T-helper 2 cell treated with Interferon-gamma antibody and Interleukin-4, amounts not matched to agents 5 μg/mL and 100 μg/mL, for 36 hours (primary cell): ENCODE data around the gene ATOH8.

Experiments
- DNase-seq: peaks from one replicate; pipeline ENCODE4 v3.0.0; 2021; ENCODE audit warnings: low spot score
- H3K27ac Mint-ChIP-seq: one replicate; pipeline ENCODE4 v1.8.0; 2021; ENCODE audit warnings: mild to moderate bottlenecking, mixed read lengths
- H3K27me3 Mint-ChIP-seq: one replicate; pipeline ENCODE4 v1.8.0; 2021; ENCODE audit warnings: low read depth, mixed read lengths
- H3K36me3 Mint-ChIP-seq: one replicate; pipeline ENCODE4 v1.8.0; 2021; ENCODE audit warnings: low read depth, mixed read lengths
- H3K4me1 Mint-ChIP-seq: one replicate; pipeline ENCODE4 v1.8.0; 2021; ENCODE audit warnings: low read depth, mixed read lengths
- H3K4me3 Mint-ChIP-seq: one replicate; pipeline ENCODE4 v1.8.0; 2022; ENCODE audit warnings: mild to moderate bottlenecking, moderate library complexity, mixed read lengths
- H3K9me3 Mint-ChIP-seq: one replicate; pipeline ENCODE4 v1.8.0; 2021; ENCODE audit warnings: mixed read lengths

The ATOH8 gene

DNA sequence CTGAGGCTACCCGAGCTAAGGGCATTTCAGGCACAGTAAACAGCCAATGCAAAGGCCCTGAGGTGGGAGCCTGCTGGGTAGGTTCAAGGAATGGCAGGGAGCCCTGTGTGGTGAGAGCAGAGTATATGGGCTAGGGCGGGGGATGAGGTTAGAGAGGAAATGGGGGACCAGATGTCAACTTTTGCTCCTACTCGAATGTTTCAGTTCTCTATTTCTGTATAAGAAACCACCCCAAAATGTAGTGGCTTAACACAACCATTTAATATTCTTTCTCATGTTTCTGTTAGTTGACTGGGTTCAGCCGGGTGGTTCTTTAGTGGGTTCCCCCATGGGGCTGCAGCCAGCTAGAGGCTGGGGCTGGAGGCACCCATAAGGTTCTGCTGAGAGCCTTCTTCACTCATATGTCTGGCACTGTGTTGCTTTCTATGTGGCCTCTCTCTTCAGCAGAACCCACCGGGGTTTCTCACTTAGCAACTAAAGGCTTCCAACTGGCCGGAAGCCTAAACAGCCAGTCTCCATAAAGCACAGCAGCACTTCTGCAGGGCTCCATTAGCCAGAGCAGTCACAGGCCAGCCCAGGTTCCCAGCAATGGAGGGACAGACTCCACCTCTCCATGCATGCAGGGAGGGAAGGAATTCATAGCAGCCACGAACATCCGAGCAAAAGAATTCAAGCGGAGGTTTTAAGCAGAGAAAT is 5.6 kb upstream of the ATOH8 start:
- no peaks in the 10 kb centered on the region for H3K36me3 Mint-ChIP-seq
- H3K27me3 Mint-ChIP-seq: peaks cover 79% of the 10 kb centered on the region
- H3K4me3 Mint-ChIP-seq: no peak overlapping the region
- DNase-seq: no peak
- no peaks in the 10 kb centered on the region for H3K4me1 Mint-ChIP-seq
- H3K27ac Mint-ChIP-seq: no peak overlapping the region
- H3K9me3 Mint-ChIP-seq: no peaks in the 10 kb centered on the region

DNA sequence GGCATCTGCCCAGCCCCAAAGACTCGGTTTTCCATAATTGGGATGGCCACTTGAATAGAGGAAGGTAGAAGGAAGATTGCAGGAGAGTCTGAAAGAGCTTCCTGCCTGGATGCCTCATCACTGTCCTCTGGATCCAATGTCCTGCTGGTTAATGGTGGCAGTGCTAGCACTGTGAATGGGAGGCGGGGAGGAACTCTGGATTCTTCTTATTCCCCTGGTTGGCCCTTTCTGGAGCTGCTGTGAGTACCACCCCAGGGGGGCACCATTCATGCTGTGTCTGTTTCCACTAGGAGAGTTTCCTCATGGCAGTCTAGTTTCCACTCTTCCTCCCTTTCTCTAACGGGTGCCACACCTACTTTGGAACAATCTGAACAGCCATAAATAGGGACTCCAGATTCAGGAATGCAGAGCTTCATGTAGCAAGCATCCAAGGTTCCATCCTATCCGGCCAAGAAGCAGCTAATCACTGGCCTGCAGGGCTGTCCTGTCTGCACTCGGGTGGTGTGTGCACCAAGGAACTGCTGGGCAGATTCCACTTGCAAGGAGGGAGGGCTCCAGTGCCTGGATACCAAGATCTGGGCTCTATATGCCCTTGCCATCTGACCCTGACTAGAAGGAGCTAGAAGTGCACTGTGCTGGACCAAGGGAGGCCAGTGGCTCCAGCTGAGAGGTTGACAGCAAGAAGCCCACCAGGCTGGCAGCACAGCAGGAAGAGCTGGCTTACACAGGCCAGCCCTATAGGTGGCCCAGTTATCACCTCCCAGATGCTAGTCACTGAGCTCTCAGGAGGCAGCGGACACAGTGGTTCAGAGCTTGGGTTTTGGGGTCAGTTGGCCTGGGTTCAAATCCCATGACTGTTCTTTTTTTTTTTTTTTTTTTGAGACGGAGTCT is 4.6 kb upstream of the ATOH8 start:
- no peaks in the 10 kb centered on the region for H3K9me3 Mint-ChIP-seq
- H3K36me3 Mint-ChIP-seq: no peaks in the 10 kb centered on the region
- H3K4me1 Mint-ChIP-seq: no peaks in the 10 kb centered on the region
- no peak for DNase-seq
- H3K4me3 Mint-ChIP-seq: no peak overlapping the region
- peaks cover 76% of the 10 kb centered on the region for H3K27me3 Mint-ChIP-seq
- H3K27ac Mint-ChIP-seq: no peak overlapping the region

DNA sequence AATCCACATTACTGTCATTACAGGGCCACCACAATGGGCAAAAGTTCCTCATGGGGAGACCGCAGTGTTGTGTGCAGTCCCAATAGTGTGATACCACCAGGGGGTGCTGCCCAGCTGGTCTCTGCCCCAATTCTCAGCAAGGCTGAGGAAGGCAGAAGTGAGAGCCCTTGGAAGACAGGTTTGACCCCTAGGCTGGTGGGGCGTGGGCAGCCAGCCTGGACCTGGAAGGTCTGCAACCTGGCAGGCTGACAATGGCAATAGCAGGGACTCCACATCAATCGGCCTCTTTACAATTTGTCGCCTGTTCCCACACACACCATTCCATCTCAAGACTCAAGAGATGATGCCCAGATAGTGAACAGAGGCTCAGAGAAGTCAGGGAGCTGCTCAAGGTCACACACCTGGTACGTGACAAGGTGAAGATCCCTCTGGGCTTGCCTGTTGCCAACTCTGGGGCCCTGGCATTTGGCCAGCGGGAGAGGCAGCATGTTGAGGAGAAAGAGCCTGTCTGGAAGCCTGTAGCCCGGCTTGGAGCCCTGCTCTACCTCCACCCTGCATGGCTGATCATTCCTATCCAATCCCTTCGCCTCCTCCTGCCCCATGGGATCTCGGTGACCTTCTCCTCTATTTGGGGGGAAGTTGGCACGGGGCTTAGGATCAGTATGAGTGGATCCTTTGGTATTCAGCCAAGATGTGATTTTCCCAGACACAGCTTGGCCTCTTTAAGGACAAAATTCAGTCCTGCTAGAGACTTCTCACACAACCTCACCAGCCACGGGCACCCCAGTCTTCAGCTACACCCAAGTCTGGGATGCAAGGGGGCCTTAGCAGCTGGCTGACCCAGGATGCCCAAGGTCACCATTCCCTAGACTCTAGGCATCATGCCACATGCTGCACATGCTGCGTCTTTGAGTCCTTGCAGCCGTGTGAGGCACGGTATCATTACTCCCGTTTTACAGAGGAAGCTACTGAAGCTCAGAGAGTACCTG is 2.9 kb upstream of the ATOH8 start:
- Mint-ChIP-seq H3K27me3 (peaks cover 76% of the 10 kb centered on the region), H3K4me3 (no peak overlapping the region), H3K36me3 (no peaks in the 10 kb centered on the region), H3K9me3 (no peaks in the 10 kb centered on the region), H3K27ac (no peak overlapping the region), H3K4me1 (peaks cover 10% of the 10 kb centered on the region)
- DNase-seq: peak; percentile 43

DNA sequence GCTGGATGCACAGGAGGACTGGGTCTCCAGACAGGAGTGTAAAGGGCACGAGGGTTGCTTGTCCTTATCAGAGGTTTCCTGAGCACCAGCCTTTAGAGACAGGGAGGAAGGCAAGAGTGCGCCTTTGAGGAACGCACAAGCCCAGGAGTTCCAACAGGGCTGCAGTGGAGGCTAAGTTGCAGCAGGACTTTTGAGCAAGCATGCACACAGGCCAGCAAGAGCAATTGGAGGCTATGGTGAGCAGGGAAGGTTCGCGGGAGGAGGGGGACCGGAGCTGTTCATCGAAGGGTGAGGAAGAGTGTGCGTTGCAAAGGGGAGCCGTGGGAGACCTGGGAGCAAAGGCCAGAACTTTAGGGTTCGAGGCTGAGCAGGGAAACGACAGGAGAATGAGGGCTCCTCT is 2.2 kb upstream of the ATOH8 start:
- Mint-ChIP-seq H3K4me3 (no peak overlapping the region), H3K27me3 (peaks cover 75% of the 10 kb centered on the region), H3K4me1 (peaks cover 11% of the 10 kb centered on the region), H3K36me3 (no peaks in the 10 kb centered on the region), H3K27ac (no peak overlapping the region), H3K9me3 (no peaks in the 10 kb centered on the region)
- DNase-seq: no peak

DNA sequence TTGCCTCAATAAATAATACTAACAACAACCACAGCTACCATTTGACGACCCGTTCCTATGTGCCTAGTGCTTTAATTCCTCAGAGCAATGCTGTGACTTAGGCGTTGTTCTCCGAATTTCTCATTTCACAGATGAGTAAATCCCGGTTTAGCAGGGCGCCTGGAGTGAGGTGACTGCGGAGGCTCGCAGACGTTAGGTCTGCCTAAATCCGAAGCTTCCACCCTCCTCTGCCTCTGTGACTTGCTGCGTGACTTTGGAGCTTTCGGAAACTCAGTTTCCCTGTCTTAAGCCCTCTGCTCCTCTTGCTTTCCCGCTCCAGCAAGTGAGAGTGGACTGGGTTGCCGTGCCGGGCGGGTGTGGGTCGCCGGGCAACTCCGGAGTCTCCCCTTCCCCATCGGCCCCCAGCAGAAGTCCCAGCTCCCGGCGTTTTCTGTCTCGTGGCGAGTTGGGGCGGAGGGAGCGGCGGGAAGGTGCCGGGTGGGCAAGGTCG is 711 bp upstream of the ATOH8 start:
- no peak overlapping the region for H3K27ac Mint-ChIP-seq
- H3K27me3 Mint-ChIP-seq: peaks cover 74% of the 10 kb centered on the region
- peaks cover 11% of the 10 kb centered on the region for H3K4me1 Mint-ChIP-seq

DNA sequence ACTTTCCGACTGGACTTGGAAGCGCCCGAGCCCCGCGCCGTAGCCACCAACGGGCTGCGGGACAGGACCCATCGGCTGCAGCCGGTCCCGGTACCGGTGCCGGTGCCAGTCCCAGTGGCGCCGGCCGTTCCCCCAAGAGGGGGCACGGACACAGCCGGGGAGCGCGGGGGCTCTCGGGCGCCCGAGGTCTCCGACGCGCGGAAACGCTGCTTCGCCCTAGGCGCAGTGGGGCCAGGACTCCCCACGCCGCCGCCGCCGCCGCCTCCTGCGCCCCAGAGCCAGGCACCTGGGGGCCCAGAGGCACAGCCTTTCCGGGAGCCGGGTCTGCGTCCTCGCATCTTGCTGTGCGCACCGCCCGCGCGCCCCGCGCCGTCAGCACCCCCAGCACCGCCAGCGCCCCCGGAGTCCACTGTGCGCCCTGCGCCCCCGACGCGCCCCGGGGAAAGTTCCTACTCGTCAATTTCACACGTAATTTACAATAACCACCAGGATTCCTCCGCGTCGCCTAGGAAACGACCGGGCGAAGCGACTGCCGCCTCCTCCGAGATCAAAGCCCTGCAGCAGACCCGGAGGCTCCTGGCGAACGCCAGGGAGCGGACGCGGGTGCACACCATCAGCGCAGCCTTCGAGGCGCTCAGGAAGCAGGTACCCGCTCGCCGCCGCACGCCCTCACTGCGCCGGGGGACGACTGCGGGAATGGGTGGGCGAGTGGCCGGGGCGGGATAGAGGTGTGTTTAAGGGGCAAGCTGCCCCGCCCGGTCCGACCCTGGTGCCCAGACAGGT is 713 bp downstream of the ATOH8 start:
- Mint-ChIP-seq H3K36me3 (no peaks in the 10 kb centered on the region), H3K27ac (no peak overlapping the region), H3K27me3 (peaks cover 63% of the 10 kb centered on the region), H3K4me3 (peak overlapping the region; percentile 86), H3K4me1 (peaks cover 11% of the 10 kb centered on the region), H3K9me3 (no peaks in the 10 kb centered on the region)
- peak; percentile 26 for DNase-seq

More for the DNA sequence above, 711 bp upstream of the ATOH8 start:
- Mint-ChIP-seq H3K4me3 (peak overlapping the region; percentile 75), H3K36me3 (no peaks in the 10 kb centered on the region), H3K9me3 (no peaks in the 10 kb centered on the region)
- no peak for DNase-seq

DNA sequence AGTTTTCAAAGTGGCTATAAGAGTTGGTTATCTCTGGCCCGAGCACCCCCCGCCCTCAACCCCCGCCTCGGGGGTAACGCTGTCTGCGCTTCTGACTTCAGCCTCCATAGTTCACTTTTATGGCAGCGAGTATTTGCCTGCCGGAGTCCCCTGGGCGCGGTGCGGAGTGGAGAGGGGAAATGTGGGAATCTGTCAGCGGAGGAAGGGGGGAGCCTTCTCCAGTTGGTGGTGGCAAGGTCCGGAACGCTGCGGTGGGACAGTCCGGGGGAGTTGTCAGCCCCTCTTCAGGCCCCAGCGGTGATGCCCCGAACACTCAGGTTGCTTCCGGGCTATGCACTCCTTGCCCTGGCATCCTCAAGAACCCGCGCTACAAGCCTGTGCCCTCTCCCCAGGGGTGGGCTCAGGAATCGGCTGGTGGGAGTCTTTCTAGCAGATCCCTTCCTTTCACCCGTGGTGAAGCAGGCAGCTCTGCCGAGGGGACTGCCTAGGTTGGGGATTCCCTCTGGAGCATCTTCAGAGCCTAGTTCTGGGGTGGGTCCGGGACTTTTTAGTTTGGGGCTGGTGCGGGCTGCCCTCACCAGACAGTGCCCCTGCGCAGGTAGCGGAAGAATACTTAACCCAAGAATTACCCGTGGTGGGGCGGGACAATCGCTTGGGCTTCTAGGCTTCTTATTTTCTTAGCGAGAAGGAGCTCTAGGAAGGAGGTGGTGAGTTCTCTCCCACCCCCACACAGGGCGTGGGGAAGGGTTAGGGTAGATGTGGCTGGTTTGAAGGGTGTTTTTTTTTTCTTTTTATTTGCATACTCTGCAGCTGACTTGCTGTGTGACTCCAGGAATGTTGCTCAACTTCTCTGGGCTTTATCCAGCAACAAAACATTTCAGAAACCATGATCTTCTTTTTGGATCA is 1.6 kb downstream of the ATOH8 start:
- H3K27me3 Mint-ChIP-seq: peaks cover 59% of the 10 kb centered on the region
- peak overlapping the region; percentile 86 for H3K4me3 Mint-ChIP-seq
- no peaks in the 10 kb centered on the region for H3K36me3 Mint-ChIP-seq
- H3K4me1 Mint-ChIP-seq: peaks cover 11% of the 10 kb centered on the region
- H3K9me3 Mint-ChIP-seq: no peaks in the 10 kb centered on the region
- no peak for DNase-seq
- H3K27ac Mint-ChIP-seq: no peak overlapping the region

DNA sequence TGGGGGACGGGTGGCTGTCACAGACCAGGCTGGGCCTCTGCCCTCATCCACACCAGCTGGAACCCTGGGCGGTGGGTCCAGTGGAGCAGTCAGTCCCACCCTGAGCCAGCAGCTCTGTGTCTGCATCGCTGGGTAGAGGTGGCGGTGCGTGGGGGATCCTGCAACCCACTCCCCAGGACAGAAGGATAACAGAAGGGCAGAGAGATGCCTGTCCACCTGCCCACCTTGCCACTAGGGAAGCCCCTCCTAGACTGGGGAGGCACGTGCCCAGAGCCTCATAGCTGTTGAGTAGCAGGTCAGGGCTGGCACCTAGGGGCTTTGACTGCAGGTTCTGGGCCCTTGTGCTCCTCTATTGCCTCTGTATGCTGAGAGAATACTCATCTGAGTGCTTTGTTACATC is 2.4 kb downstream of the ATOH8 start:
- Mint-ChIP-seq H3K4me3 (no peak overlapping the region), H3K27me3 (peaks cover 52% of the 10 kb centered on the region), H3K4me1 (peaks cover 11% of the 10 kb centered on the region), H3K9me3 (no peaks in the 10 kb centered on the region), H3K36me3 (no peaks in the 10 kb centered on the region), H3K27ac (no peak overlapping the region)
- no peak for DNase-seq

DNA sequence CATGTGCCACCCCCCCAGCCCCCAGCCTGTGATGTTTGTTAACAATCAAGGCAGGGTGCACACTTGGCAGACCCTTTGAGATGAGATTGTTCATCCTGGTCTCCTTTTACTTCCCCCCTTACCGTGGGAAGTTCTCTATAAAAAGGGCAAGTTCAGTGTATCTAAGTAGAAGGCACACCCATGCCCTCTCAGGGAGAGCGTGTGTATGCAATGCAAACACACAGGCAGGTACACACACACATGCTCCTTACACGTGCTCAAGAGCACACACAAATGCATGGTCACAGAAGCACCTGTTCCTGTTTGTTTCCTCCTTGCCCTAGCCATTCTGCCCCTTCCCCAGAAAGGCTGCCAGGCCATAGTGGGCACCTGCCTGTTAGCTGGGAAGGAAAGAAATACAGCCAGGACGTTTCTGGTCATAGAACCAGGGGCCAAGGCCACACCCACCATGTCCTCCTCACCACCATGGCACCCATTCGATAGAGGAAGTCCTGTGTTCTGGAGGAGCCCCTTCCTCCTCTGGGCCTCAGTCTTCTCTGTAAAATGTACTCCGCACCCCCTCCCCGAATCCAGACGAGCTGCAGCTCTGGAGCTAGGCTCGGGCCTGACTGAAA is 3.1 kb downstream of the ATOH8 start:
- peaks cover 45% of the 10 kb centered on the region for H3K27me3 Mint-ChIP-seq
- no peaks in the 10 kb centered on the region for H3K36me3 Mint-ChIP-seq
- DNase-seq: no peak
- no peak overlapping the region for H3K4me3 Mint-ChIP-seq
- H3K4me1 Mint-ChIP-seq: peaks cover 11% of the 10 kb centered on the region
- no peaks in the 10 kb centered on the region for H3K9me3 Mint-ChIP-seq
- no peak overlapping the region for H3K27ac Mint-ChIP-seq

DNA sequence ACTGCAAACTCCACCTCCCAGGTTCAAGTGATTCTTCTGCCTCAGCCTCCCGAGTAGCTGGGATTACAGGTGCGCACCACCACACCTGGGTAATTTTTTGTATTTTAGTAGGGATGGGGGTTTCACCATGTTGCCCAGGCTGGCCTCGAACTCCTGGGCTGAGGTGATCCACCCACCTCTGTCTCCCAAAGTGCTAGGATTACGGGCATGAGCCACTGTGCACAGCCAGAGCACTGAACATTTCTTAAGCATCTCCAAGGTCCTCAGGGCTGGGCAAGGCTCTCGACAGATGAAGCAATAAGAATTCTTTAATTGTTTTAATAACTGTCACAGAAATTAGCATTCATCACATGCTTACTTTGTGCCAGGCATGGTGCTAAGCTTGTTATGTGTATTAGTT is 4.1 kb downstream of the ATOH8 start:
- Mint-ChIP-seq H3K4me3 (no peak overlapping the region), H3K27me3 (peaks cover 42% of the 10 kb centered on the region), H3K4me1 (peaks cover 11% of the 10 kb centered on the region), H3K27ac (no peak overlapping the region), H3K36me3 (no peaks in the 10 kb centered on the region), H3K9me3 (no peaks in the 10 kb centered on the region)
- no peak for DNase-seq

DNA sequence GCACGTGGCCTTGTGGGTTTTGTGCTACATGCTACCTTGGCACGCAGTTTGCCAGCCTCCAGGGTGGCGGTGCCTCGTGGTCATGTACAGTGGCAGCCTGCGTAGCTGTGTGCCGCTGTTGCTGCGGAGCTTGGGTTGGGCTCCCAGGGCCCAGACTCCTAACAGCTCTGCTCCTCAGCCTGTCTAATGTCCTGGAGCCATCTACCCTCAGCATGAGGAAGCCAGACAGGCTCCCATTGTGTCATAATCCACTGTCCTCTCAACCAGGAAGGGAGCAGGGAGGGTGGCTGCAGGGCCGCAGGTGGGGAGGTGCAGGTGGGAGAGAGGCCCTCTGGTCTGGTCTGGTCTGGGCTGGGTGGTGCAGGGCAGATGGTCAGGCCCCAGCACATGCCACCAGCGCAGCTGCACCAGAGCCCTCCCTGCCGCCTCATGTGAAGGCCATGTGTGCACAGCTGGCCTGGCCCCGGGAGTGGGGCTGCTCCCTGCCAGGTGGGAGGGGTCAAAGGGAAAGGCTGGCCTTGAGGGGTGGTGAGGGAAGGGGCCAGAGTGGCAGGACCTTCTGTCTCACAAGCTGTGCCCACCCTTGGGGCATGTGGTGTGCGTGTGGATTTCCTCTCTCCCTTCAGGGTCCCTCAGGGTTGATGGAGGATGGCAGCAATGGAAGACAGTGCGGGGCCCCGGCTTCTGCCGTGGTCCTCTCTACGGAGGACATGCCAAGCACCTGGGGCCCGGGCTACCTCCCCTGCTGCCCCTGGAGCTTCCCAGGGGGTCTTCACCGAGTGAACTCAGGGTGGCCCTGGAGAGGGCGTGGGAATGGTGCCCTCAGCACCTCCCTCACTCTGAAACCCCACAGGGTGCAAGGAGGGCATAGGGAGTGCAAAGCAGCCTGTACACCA is 4.8 kb downstream of the ATOH8 start:
- H3K4me1 Mint-ChIP-seq: peaks cover 11% of the 10 kb centered on the region
- H3K27ac Mint-ChIP-seq: no peak overlapping the region
- no peak for DNase-seq
- no peak overlapping the region for H3K4me3 Mint-ChIP-seq
- H3K36me3 Mint-ChIP-seq: no peaks in the 10 kb centered on the region
- H3K9me3 Mint-ChIP-seq: no peaks in the 10 kb centered on the region
- peaks cover 44% of the 10 kb centered on the region for H3K27me3 Mint-ChIP-seq
